ENCODE measurements around the gene MPND. TPM values are rescaled to one million over a fixed set of nuclear protein-coding genes. Genes with fewer than 3 reads are reported as not detected.

MPND gene
- total RNA-seq, 1 experiment from 2014 or later, result 24.3 TPM

- no peak overlapping the region for H3K27ac ChIP-seq (ENCODE audit: low read depth, low read length)
- no peak overlapping the region for H3K4me3 ChIP-seq (replicated peaks in 1 of 2; ENCODE audit: low read depth in 1 of 2, low read length in 2 of 2)
- DNase-seq (ENCODE audit: low read depth, low spot score) (no peak), ATAC-seq (no peak)
- no TSS peak for BruUV-seq (replicated peaks)
- ChIA-PET RAD21 (ENCODE audit: low non-redundant PET in 1 of 2, low total read pairs in 2 of 2, uncharacterized antibody in 2 of 2, unreplicated experiment in 2 of 2) (no interaction called here), CTCF (no interaction called here), POLR2A (no interaction called here)
- no peak overlapping the region for H3K4me2 ChIP-seq (ENCODE audit: low read length)
- no peaks in the 10 kb centered on the region for H4K20me1 ChIP-seq (ENCODE audit: insufficient read depth)
- TF ChIP-seq JUND (IDR thresholded peaks at IDR 0.05) (no peak), SRF (IDR thresholded peaks at IDR 0.05; ENCODE audit: low read depth) (no peak), POLR2AphosphoS5 (IDR thresholded peaks at IDR 0.05; ENCODE audit: low read depth, low read length) (no peak), SP1 (IDR thresholded peaks at IDR 0.05; ENCODE audit: low read depth) (no peak), EGR1 (IDR thresholded peaks at IDR 0.05; ENCODE audit: low read depth) (no peak), ZFX (IDR thresholded peaks at IDR 0.05) (no peak), EZH2phosphoT487 (IDR thresholded peaks at IDR 0.05; ENCODE audit: borderline replicate concordance) (no peak), TCF7L2 (IDR thresholded peaks at IDR 0.05; ENCODE audit: borderline replicate concordance, extremely low read depth, insufficient read depth, insufficient read length) (no peak), YY1 (IDR thresholded peaks at IDR 0.05; ENCODE audit: extremely low read depth, insufficient replicate concordance, low read depth, low read length) (no peak), ZBTB33 (IDR thresholded peaks at IDR 0.05; ENCODE audit: extremely low read depth, insufficient replicate concordance, low read length) (no peak), FOSL1 (IDR thresholded peaks at IDR 0.05; ENCODE audit: low read depth) (no peak), RAD21 (IDR thresholded peaks at IDR 0.05; ENCODE audit: low read depth) (no peak), EZH2 (IDR thresholded peaks at IDR 0.05) (no peak), CBX3 (IDR thresholded peaks at IDR 0.05; ENCODE audit: low read depth) (no peak), POLR2A (IDR thresholded peaks at IDR 0.05; ENCODE audit: borderline replicate concordance, extremely low read depth, insufficient read depth, insufficient read length) (no peak), SIN3A (IDR thresholded peaks at IDR 0.05; ENCODE audit: low read depth) (no peak)
- TF ChIP-seq, protein P1, sequence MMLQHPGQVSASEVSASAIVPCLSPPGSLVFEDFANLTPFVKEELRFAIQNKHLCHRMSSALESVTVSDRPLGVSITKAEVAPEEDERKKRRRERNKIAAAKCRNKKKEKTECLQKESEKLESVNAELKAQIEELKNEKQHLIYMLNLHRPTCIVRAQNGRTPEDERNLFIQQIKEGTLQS (IDR thresholded peaks at IDR 0.05), result no peak
- TF ChIP-seq, protein P2, sequence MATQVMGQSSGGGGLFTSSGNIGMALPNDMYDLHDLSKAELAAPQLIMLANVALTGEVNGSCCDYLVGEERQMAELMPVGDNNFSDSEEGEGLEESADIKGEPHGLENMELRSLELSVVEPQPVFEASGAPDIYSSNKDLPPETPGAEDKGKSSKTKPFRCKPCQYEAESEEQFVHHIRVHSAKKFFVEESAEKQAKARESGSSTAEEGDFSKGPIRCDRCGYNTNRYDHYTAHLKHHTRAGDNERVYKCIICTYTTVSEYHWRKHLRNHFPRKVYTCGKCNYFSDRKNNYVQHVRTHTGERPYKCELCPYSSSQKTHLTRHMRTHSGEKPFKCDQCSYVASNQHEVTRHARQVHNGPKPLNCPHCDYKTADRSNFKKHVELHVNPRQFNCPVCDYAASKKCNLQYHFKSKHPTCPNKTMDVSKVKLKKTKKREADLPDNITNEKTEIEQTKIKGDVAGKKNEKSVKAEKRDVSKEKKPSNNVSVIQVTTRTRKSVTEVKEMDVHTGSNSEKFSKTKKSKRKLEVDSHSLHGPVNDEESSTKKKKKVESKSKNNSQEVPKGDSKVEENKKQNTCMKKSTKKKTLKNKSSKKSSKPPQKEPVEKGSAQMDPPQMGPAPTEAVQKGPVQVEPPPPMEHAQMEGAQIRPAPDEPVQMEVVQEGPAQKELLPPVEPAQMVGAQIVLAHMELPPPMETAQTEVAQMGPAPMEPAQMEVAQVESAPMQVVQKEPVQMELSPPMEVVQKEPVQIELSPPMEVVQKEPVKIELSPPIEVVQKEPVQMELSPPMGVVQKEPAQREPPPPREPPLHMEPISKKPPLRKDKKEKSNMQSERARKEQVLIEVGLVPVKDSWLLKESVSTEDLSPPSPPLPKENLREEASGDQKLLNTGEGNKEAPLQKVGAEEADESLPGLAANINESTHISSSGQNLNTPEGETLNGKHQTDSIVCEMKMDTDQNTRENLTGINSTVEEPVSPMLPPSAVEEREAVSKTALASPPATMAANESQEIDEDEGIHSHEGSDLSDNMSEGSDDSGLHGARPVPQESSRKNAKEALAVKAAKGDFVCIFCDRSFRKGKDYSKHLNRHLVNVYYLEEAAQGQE (IDR thresholded peaks at IDR 0.05; ENCODE audit: low read depth), result no peak
- TF ChIP-seq, protein P3, sequence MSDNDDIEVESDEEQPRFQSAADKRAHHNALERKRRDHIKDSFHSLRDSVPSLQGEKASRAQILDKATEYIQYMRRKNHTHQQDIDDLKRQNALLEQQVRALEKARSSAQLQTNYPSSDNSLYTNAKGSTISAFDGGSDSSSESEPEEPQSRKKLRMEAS (IDR thresholded peaks at IDR 0.05), result no peak; the same call in 1 of the 2 replicates
- no peak overlapping the region for H3K9ac ChIP-seq (ENCODE audit: low read length)
- intact Hi-C loops (cut with micrococcal nuclease), result no loop called here
- H3K9me3 ChIP-seq (ENCODE audit: control insufficient read depth in 1 of 2, insufficient read depth in 1 of 2, low read depth in 1 of 2, low read length in 2 of 2), result no peaks in the 10 kb centered on the region
- no peaks in the 10 kb centered on the region for H3K27me3 ChIP-seq (ENCODE audit: insufficient read depth, low read length)
- no peaks in the 10 kb centered on the region for H3K9me2 ChIP-seq (ENCODE audit: insufficient read depth)
- H2AFZ ChIP-seq (ENCODE audit: low read depth, low read length, poor library complexity, severe bottlenecking), result no peak overlapping the region
- no peaks in the 10 kb centered on the region for H3K36me3 ChIP-seq (ENCODE audit: control insufficient read depth in 1 of 2, insufficient read depth in 2 of 2, low read length in 2 of 2)
- no peaks in the 10 kb centered on the region for H3K79me2 ChIP-seq (ENCODE audit: insufficient read depth, low read length)
- H3K4me1 ChIP-seq (ENCODE audit: control insufficient read depth in 1 of 2, insufficient read depth in 2 of 2, low read length in 2 of 2), result no peaks in the 10 kb centered on the region
These were observed 47.2 kb upstream of the MPND start for GRCh38 chr19:4295972-4296771.
